H1 (cell line): ENCODE measurements around the gene PROK1. TPM values are rescaled to one million over a fixed set of nuclear protein-coding genes. Genes with fewer than 3 reads are reported as not detected.

Experiments used
- CTCF ChIA-PET: fragments of 300-600 bp; sonication (Branson Sonifier 250); formaldehyde crosslinking; loops from one replicate; lab custom pipeline; 2021; ENCODE audit not compliant: partially characterized antibody; lab: Charles Lee
- POLR2A ChIA-PET: fragments of 300-600 bp; sonication (Branson Sonifier 250); formaldehyde crosslinking; loops from one replicate; lab custom pipeline; 2021; ENCODE audit warnings: inconsistent platforms; ENCODE audit not compliant: partially characterized antibody; lab: Charles Lee
- DNase-seq, 2 experiments: peaks; one replicate each; pipeline versions ENCODE4 v3.0.0 to v3.0.0-alpha.2; 2010 to 2022; ENCODE audit warnings: low spot score in 2 of 2, low read depth in 1 of 2, mixed read lengths in 1 of 2
- FAIRE-seq: peaks from 2 replicates; lab custom pipeline; 2011; peaks lifted over from hg19 to GRCh38; lab: Jason Lieb, UNC
- H2AFZ ChIP-seq: 2 replicates; pipeline ENCODE4 v1.8.1; 2012; ENCODE audit warnings: low read length, inconsistent platforms
- H2AK5ac ChIP-seq: 2 replicates; pipeline ENCODE4 v1.6.1; 2013; ENCODE audit warnings: low read depth, low read length
- H2BK120ac ChIP-seq: replicated peaks from 2 replicates; pipeline ENCODE3; 2013; ENCODE audit warnings: low read depth, low read length, inconsistent platforms
- H2BK12ac ChIP-seq: 2 replicates; pipeline ENCODE4 v1.6.1; 2013; ENCODE audit warnings: low read depth, low read length
- H2BK15ac ChIP-seq: 2 replicates; pipeline ENCODE4 v1.6.1; 2013; ENCODE audit warnings: low read length
- H2BK20ac ChIP-seq: 2 replicates; pipeline ENCODE4 v1.6.1; 2013; ENCODE audit warnings: low read length
- H2BK5ac ChIP-seq: 2 replicates; pipeline ENCODE4 v1.6.1; 2013; ENCODE audit warnings: low read depth, low read length
- H3K14ac ChIP-seq: 2 replicates; pipeline ENCODE4 v1.6.1; 2013; ENCODE audit warnings: inconsistent platforms; ENCODE audit not compliant: insufficient read length
- H3K18ac ChIP-seq: 2 replicates; pipeline ENCODE4 v1.6.1; 2013; ENCODE audit warnings: low read length; ENCODE audit errors: extremely low read depth
- H3K23ac ChIP-seq: 2 replicates; pipeline ENCODE4 v1.6.1; 2013; ENCODE audit warnings: inconsistent platforms; ENCODE audit not compliant: insufficient read length
- H3K23me2 ChIP-seq: 2 replicates; pipeline ENCODE4 v1.6.1; 2013; ENCODE audit warnings: low read depth, low read length
- H3K27ac ChIP-seq: 2 replicates; pipeline ENCODE4 v1.6.1; 2011; ENCODE audit warnings: low read depth, low read length, inconsistent platforms
- H3K27me3 ChIP-seq, 4 experiments: replicated peaks in 1 of 4; 1 replicate in 1 of 4; 2 replicates in 3 of 4; pipeline versions ENCODE4 v1.6.1 to v1.8.1; 2011 to 2013; ENCODE audit warnings: low read length in 3 of 4, mild to moderate bottlenecking in 3 of 4, inconsistent platforms in 2 of 4, mixed read lengths in 2 of 4, moderate library complexity in 1 of 4; ENCODE audit not compliant: control insufficient read depth in 3 of 4, insufficient read depth in 3 of 4; ENCODE audit errors: extremely low read depth in 1 of 4
- H3K36me3 ChIP-seq, 4 experiments: 2 replicates each; pipeline versions ENCODE4 v1.6.1 to v1.8.1; 2011 to 2013; ENCODE audit warnings: mild to moderate bottlenecking in 4 of 4, low read length in 3 of 4, moderate library complexity in 2 of 4, control low read depth in 1 of 4, inconsistent platforms in 1 of 4; ENCODE audit not compliant: insufficient read depth in 4 of 4, control insufficient read depth in 2 of 4
- H3K4ac ChIP-seq: replicated peaks from 2 replicates; pipeline ENCODE3; 2013; ENCODE audit warnings: low read length, low read depth, mixed read lengths, inconsistent platforms; ENCODE audit not compliant: insufficient read length
- H3K4me1 ChIP-seq, 4 experiments: replicated peaks in 1 of 4; 1 replicate in 1 of 4; 2 replicates in 3 of 4; pipeline versions ENCODE4 v1.6.1 to v1.8.1; 2011 to 2013; ENCODE audit warnings: low read length in 3 of 4, inconsistent platforms in 2 of 4, mixed read lengths in 1 of 4; ENCODE audit not compliant: insufficient read depth in 4 of 4, control insufficient read depth in 3 of 4
- H3K4me2 ChIP-seq, 2 experiments: 2 replicates each; pipeline versions ENCODE4 v1.6.1 to v1.8.1; 2011 to 2013; ENCODE audit warnings: low read depth in 2 of 2, low read length in 2 of 2, control low read depth in 1 of 2, inconsistent platforms in 1 of 2, mild to moderate bottlenecking in 1 of 2; ENCODE audit not compliant: insufficient read depth in 1 of 2
- H3K4me3 ChIP-seq, 4 experiments: fragments of 200-600, 300-600 bp in 1 of 4; sonication (generic), shearing (Covaris generic), sonication (Bioruptor Twin) in 1 of 4; 2 replicates each; pipeline versions ENCODE4 v1.5.1 to v1.8.1; 2011 to 2016; ENCODE audit warnings: low read length in 4 of 4, low read depth in 3 of 4, control low read depth in 2 of 4, inconsistent platforms in 2 of 4, mild to moderate bottlenecking in 2 of 4, mixed read lengths in 1 of 4, moderate library complexity in 1 of 4; ENCODE audit not compliant: insufficient read depth in 2 of 4; ENCODE audit errors: extremely low read depth in 1 of 4
- H3K56ac ChIP-seq: replicated peaks from 2 replicates; pipeline ENCODE3; 2013; ENCODE audit warnings: low read depth, mild to moderate bottlenecking, mixed read lengths, low read length, inconsistent platforms; ENCODE audit not compliant: insufficient read length
- H3K79me1 ChIP-seq: 2 replicates; pipeline ENCODE4 v1.6.1; 2013; ENCODE audit warnings: low read depth, low read length, control low read depth
- H3K79me2 ChIP-seq, 2 experiments: 2 replicates each; pipeline versions ENCODE4 v1.6.1 to v1.8.1; 2012 to 2013; ENCODE audit warnings: low read length in 2 of 2, mild to moderate bottlenecking in 2 of 2, inconsistent platforms in 1 of 2; ENCODE audit not compliant: insufficient read depth in 2 of 2, control insufficient read depth in 1 of 2
- H3K9ac ChIP-seq, 4 experiments: replicated peaks in 1 of 4; 1 replicate in 1 of 4; 2 replicates in 3 of 4; pipeline versions ENCODE4 v1.6.1 to v1.8.1; 2011 to 2013; ENCODE audit warnings: low read depth in 3 of 4, low read length in 3 of 4, control low read depth in 2 of 4, mild to moderate bottlenecking in 2 of 4, moderate library complexity in 2 of 4, inconsistent platforms in 1 of 4; ENCODE audit errors: extremely low read depth in 1 of 4
- H3K9me3 ChIP-seq, 2 experiments: 2 replicates each; pipeline versions ENCODE4 v1.6.1 to v1.8.1; 2012 to 2013; ENCODE audit warnings: mild to moderate bottlenecking in 2 of 2, moderate library complexity in 2 of 2, control low read depth in 1 of 2, inconsistent platforms in 1 of 2, low read depth in 1 of 2, low read length in 1 of 2, mixed read lengths in 1 of 2; ENCODE audit not compliant: insufficient read depth in 2 of 2
- H4K20me1 ChIP-seq, 2 experiments: replicated peaks in 1 of 2; 2 replicates each; pipeline versions ENCODE3 to v1.8.1; 2011 to 2013; ENCODE audit warnings: inconsistent platforms in 2 of 2, low read length in 2 of 2, mild to moderate bottlenecking in 1 of 2; ENCODE audit not compliant: insufficient read depth in 2 of 2, control insufficient read depth in 1 of 2
- H4K5ac ChIP-seq: 2 replicates; pipeline ENCODE4 v1.6.1; 2013; ENCODE audit warnings: low read length, low read depth, mixed read lengths, inconsistent platforms; ENCODE audit not compliant: insufficient read length
- H4K8ac ChIP-seq: 2 replicates; pipeline ENCODE4 v1.8.0; 2013; ENCODE audit warnings: mild to moderate bottlenecking, moderate library complexity, low read length, inconsistent platforms; ENCODE audit not compliant: insufficient read depth; ENCODE audit errors: extremely low read depth
- H4K91ac ChIP-seq: replicated peaks from 2 replicates; pipeline ENCODE3; 2013; ENCODE audit warnings: low read length, mixed read lengths, inconsistent platforms; ENCODE audit not compliant: insufficient read length
- ATF2 ChIP-seq: IDR thresholded peaks from 2 replicates; pipeline ENCODE4 v1.6.1; 2012; ENCODE audit warnings: low read length, inconsistent platforms
- WGBS, 2 experiments: shearing (Covaris generic) in 1 of 2; methylation state at CpG; one replicate each; pipeline versions ENCODE4 v1.1.6 to v1.1.7; 2013 to 2015; ENCODE audit warnings: low lambda C conversion rate in 2 of 2, mixed read lengths in 2 of 2, inconsistent platforms in 1 of 2, low coverage in 1 of 2, missing lambda C conversion rate in 1 of 2; ENCODE audit not compliant: insufficient replicate concordance in 2 of 2, insufficient coverage in 1 of 2, insufficient read length in 1 of 2; ENCODE audit errors: extremely low coverage in 1 of 2, missing lambda C conversion rate in 1 of 2; 5-methylcytosine and 5-hydroxymethylcytosine counted together
- polyA plus RNA-seq, 7 experiments: library from polyadenylated mRNA; depleted of rRNA in 3 of 7; stranded (reverse) in 5 of 7; unstranded in 2 of 7; fragments of >200 nt in 5 of 7; fragments of 200-250 nt in 2 of 7; gene quantifications; 1 replicate in 5 of 7; 2 replicates in 1 of 7; 4 replicates in 1 of 7; pipeline versions ENCODE4 v1.2.1 to v1.2.3, GENCODE V29; 2011 to 2013; ENCODE audit warnings: missing spikeins in 2 of 7, mixed read lengths in 2 of 7
- total RNA-seq: library from RNA; stranded (reverse); fragmentation: NEBNext Ultra II Directional; extraction: Animal tissue kit (Norgen Biotek cat#: 25700); gene quantifications from 2 replicates; pipeline ENCODE4 v1.2.1, GENCODE V29; 2021

Gene PROK1
- total and polyA plus RNA-seq, 2 of the 8 experiments (the other 6 are each of a cell fraction or from before 2014, with no cell fraction given), result 0.12 TPM; not detected in 1

- H3K79me1 ChIP-seq, result no peaks in the 10 kb centered on the region; the same call in 1 of the 2 replicates
- H2BK5ac ChIP-seq, result no peak overlapping the region
- no peak overlapping the region for H2BK20ac ChIP-seq
- H3K9ac ChIP-seq, result no peak overlapping the region
- H2BK12ac ChIP-seq, result no peak overlapping the region
- no peak overlapping the region for H3K4me3 ChIP-seq
- H3K79me2 ChIP-seq, result no peaks in the 10 kb centered on the region
- H3K14ac ChIP-seq, result no peak overlapping the region
- H2BK120ac ChIP-seq, result no peak overlapping the region
- H4K91ac ChIP-seq, result no peak overlapping the region
- TF ChIP-seq ATF2, result no peak
- H4K5ac ChIP-seq, result no peak overlapping the region
- H3K9me3 ChIP-seq, result no peaks in the 10 kb centered on the region
- ChIA-PET POLR2A (no interaction called here), CTCF (interaction anchor here (0.7 to 4.0 kb wide), 7 partner anchors 12 to 275 kb away, joined by 3 to 41 read pairs (median 5); no protein-coding TSS in a partner anchor)
- H2AK5ac ChIP-seq, result no peak overlapping the region
- 77% methylated on average over 10 of the region's 10 CpGs; no CpG with 5 or more reads in 1 of the 2 experiments for WGBS, 2 experiments
- H3K18ac ChIP-seq, result no peak overlapping the region
- H3K4ac ChIP-seq, result no peak overlapping the region
- H4K8ac ChIP-seq, result no peak overlapping the region
- H3K36me3 ChIP-seq, result no peaks in the 10 kb centered on the region
- DNase-seq (no peak), FAIRE-seq (no peak)
- no peak overlapping the region for H3K23ac ChIP-seq
- H3K27me3 ChIP-seq, result no peaks in the 10 kb centered on the region
- no peaks in the 10 kb centered on the region; the same call in 1 of the 2 replicates for H3K23me2 ChIP-seq
- H3K56ac ChIP-seq, result no peak overlapping the region
- no peak overlapping the region for H2BK15ac ChIP-seq
- H2AFZ ChIP-seq, result no peak overlapping the region
- H4K20me1 ChIP-seq, result no peaks in the 10 kb centered on the region
- H3K4me2 ChIP-seq, result no peak overlapping the region
- H3K27ac ChIP-seq, result no peak overlapping the region
- peaks cover 0 to 2% (median 0%) of the 10 kb centered on the region in 4 experiments; a peak in 1 of 7 replicates for H3K4me1 ChIP-seq
These were observed 21.6 kb downstream of the PROK1 start for GRCh38 chr1:110472546-110472945.
